HG02642 (cell line): Measurements from ENCODE around the gene LRCH1.

Experiments
- ATAC-seq: cut with Tn5 transposase; IDR thresholded peaks from one replicate; pipeline ENCODE4 v1.9.1; 2021; ENCODE audit warnings: mild to moderate bottlenecking; ENCODE audit not compliant: unreplicated experiment, poor library complexity

The LRCH1 gene

GRCh38 chr13:46628622-46629365 lies 75.8 kb downstream of the LRCH1 start:
- no peak for ATAC-seq

DNA sequence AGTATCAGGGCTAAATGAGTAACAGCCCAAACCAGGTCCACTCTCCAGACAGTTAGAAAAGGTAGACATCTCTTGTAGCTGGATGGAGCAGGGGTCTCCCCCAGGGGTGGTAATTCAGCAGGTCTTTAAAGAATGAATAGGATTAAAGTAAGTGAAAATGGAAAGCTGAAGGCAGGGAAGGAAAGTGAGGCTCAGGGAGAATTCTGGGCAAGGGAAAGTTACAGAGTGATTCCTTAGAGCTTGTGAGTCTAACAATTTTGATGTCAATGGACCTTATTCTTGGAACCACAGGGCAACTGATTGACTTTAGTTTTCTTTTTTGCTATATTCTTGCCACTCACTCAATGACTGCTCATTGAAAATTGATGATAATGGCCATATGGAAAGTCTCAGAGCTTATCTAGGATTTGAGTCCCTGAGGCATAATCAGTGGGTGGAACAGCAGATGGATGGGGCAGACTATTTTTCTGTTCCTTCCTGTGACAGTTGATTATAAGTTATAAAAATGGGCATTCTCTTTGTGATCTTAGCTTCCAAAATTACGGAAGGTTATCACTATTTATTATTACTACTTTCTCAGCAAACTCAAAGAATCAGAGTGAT lies 76.9 kb downstream of the LRCH1 start:
- no peak for ATAC-seq

- no peak for ATAC-seq
Measured at GRCh38 chr13:46630431-46631178, 77.6 kb downstream of the LRCH1 start.

DNA sequence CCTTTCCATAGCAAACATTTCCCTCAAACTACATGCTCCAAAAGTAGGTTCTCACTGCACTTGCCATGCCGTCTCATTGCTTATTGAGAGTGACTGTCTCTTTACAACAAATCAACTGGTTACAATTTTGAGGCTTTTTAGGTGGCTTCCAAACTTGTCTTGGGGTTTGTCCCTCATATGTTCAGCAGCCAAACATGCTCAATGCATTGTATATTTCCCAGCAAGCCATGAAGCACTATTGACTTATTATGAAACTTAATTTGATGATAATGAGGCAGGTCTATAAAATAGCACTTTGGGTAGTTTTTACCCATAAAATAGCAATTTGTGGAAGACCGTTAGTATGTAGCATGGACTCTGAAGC lies 78.2 kb downstream of the LRCH1 start:
- ATAC-seq, result no peak

DNA sequence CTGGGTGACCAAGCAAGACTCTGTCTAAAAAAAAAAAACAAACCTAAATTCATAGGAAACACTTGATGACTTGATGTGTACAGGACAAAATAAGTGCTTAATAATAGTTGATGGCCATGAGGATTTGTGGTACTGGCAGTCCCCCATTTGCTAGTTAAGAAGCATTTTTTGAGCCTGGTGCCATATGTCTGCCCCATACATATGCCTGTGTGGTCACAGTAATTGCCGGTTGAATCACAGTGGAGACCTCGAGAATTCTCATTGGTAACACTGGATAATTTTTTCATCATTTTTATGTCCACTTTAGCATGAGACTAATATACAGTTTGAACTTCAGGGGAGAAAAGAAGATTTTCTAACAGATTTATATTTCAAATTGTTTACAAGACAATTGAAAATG lies 79.2 kb downstream of the LRCH1 start:
- ATAC-seq, result no peak

- ATAC-seq, result no peak
Measured at GRCh38 chr13:46633416-46633815, 80.4 kb downstream of the LRCH1 start.

DNA sequence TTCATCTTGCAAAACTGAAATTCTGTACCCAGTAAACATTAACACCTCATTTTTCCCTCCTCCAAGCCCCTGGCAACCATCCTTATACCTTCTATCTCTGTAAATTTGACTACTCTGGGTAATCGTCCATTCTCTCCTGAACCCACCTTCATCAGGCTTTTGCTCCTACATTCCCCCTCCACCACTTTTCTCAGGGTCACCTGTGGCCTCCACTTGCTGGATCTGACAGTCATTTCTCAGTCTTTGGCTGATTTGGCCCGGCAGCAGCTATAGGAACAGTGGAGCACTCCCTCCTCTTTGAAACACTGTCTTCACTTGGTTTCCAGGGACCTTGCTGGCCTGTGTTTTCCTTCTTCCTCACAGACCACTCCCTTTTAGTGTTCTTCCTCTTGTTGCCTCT lies 83.5 kb downstream of the LRCH1 start:
- no peak for ATAC-seq

- ATAC-seq, result no peak
Measured at GRCh38 chr13:46637213-46637612, 84.2 kb downstream of the LRCH1 start.

GRCh38 chr13:46638262-46638661 lies 85.3 kb downstream of the LRCH1 start:
- ATAC-seq, result no peak

- peak; percentile 89 for ATAC-seq
Measured at GRCh38 chr13:46639033-46639981, 86.3 kb downstream of the LRCH1 start.

GRCh38 chr13:46640843-46641242 lies 87.9 kb downstream of the LRCH1 start:
- no peak for ATAC-seq

DNA sequence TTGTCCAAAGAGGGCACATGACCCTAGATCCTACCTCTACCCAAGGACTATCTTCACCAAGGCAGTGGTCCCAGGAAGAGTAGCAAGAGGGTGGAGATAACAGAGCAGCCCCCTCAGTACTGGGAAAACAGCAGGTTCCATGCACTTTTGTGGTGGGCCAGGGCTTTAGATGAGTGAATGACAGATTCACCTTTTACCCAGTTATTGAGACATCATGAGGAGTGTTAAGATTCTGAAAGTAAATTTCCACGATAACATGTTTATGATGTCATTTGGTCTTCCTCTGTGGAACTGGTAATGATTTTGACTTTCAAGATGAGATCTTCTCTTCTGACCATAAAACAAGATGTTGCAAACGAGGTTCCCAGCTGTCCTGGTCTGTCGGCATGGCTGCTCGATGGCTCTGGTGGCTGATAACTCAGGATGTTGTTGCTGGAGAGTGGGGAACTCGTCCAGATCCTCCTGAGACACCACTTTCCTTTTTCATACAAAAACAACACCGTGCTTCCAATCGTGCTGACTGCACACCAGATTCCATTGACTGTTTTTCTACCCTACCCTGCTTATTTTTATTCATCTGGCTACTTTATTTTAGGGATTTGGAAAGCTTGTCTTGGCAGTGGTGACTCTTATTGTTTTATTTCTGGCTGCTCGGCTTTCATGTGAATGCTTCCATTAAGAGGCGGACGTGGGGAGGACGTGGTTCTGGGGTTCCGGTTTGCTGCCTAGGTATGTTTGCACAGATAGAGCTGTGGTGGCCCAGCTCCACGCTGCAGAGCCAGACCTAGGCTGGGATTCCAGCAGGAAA lies 88.5 kb downstream of the LRCH1 start:
- no peak for ATAC-seq

DNA sequence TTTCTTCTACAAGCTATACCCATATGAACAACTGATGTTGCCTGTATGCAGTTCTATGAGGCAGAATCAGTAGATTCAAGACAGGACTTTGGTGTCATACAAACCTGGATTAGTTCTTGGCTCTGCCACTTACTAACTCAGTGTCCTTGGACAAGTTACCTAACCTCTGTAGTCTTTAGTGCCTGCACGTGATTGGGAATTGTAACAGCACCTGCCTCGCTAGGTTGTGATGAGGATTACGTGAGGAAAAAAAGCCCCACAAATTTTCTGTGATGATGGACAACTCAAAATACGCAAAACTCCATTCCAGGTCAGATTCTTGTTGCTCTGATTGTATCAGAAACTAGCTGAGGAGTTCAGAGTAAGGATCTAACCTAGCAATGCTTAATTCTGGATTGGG lies 89.3 kb downstream of the LRCH1 start:
- no peak for ATAC-seq

- ATAC-seq, result no peak
Measured at GRCh38 chr13:46643165-46643777, 90.3 kb downstream of the LRCH1 start.

DNA sequence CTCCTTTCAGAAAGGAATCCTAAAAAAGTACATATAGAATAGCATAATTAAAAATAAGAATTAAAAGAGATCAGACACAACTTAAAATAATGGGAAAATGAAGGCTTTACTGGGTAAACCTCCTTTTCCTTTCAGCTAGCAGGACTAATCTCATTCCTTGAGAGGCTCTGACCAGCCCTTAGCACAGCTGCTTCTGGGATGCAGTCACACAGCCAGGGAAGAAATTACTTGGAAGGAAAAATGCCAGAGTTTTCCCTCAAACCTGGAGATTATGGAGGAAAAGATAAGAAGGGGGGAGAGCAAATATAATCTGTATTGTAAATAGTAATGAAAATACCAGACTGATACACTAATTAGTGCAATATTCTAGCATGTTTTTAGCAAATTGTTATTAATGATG lies 91.8 kb downstream of the LRCH1 start:
- no peak for ATAC-seq

- ATAC-seq, result no peak
Measured at GRCh38 chr13:46647512-46648065, 94.6 kb downstream of the LRCH1 start.

DNA sequence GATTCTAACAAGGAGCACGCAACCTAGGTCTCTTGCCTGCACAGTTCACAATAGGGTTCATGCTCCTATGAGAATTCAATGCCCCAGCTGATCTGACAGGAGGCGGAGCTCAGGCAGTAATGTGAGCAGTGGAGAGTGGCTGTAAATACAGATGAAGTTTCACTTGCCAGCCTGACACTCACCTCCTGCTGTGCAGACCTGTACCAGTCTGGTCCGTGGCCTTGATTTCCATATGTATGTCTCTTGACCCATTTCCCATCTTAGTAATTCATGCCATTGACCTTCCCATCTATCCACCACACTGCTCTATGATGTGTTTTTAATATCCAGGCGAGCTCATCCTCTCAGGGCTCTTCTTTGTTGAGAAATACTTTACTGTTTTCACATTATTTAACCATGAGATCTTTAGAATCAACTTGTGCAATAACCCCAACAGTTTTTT lies 95.2 kb downstream of the LRCH1 start:
- ATAC-seq, result peak; percentile 89

GRCh38 chr13:46649816-46650215 lies 96.8 kb downstream of the LRCH1 start:
- no peak for ATAC-seq

GRCh38 chr13:46654951-46655350 lies 102.0 kb downstream of the LRCH1 start:
- no peak for ATAC-seq
